ENCODE measurements around the gene NUAK2.

Gene NUAK2

GRCh38 chr1:205256951-205257625 is 64.5 kb downstream of the NUAK2 start:
- no peak for DNase-seq (ENCODE audit: low read depth)

- peak; percentile 82 for DNase-seq (ENCODE audit: low read depth)
These were observed 65.4 kb downstream of the NUAK2 start for GRCh38 chr1:205255941-205256780.

All from activated T-cell treated with anti-CD3 and anti-CD28 coated beads for 24 hours (primary cell).